Glomerular endothelial cell (primary cell): Measurements from ENCODE around the gene MYRF. TPM values are rescaled to one million over a fixed set of nuclear protein-coding genes. Genes with fewer than 3 reads are reported as not detected.

ENCODE experiments used
- DNase-seq: peaks from one replicate; pipeline ENCODE4 v3.0.0-alpha.2; 2011; ENCODE audit warnings: low read depth, low spot score; ENCODE audit errors: extremely low read depth
- total RNA-seq: library from RNA; depleted of rRNA; stranded (reverse); fragments of >200 nt; gene quantifications from 2 replicates; pipeline ENCODE4 v1.2.3, GENCODE V29; 2015

The MYRF gene
- total RNA-seq, 1 donor from 2014 or later: 10.7 TPM

GRCh38 chr11:61718621-61719302 lies 33.7 kb upstream of the MYRF start:
- no peak for DNase-seq

GRCh38 chr11:61719978-61720377 lies 32.5 kb upstream of the MYRF start:
- DNase-seq: no peak

DNA sequence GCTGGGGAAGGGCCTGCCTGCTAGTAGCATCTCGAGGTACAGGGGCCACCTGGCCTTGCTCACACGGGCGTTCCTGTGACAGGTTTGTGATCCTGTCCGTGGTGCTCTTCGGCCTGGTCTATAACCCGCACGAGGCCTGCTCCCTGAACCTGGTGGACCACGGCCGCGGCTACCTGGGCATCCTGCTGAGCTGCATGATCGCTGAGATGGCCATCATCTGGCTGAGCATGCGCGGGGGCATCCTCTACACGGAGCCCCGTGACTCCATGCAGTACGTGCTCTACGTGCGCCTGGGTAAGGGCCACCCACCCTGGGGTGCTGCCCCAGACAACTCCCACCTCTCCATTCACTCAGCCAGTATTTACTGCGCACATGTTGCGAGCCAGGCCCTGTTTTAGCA lies 31.8 kb upstream of the MYRF start:
- no peak for DNase-seq

GRCh38 chr11:61724437-61724836 lies 28.0 kb upstream of the MYRF start:
- no peak for DNase-seq

GRCh38 chr11:61725781-61726231 lies 26.6 kb upstream of the MYRF start:
- DNase-seq: no peak

DNA sequence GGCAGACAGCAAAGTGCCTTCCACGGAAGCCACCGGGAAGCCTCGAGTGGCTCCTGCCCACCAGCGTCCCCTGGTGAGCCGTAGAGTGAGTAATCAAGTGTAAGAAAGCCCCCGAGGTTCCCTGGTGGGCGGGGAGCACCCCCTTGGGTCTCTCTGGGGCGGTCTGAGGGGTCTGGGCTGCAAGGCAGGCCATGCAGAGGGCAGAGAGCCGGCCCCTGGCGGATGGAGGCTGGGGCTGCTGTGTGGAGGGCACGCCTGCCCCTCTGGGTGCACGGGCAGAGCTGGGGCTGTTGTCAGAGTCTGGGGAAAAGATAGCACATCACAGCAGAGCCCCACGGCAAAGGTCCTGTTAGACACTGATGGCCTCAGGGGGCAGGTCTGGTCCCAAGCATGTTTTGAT lies 25.7 kb upstream of the MYRF start:
- no peak for DNase-seq

- no peak for DNase-seq
These were observed 25.0 kb upstream of the MYRF start for GRCh38 chr11:61727401-61727811.

GRCh38 chr11:61728066-61728939 lies 24.1 kb upstream of the MYRF start:
- no peak for DNase-seq

GRCh38 chr11:61728940-61729219 lies 23.6 kb upstream of the MYRF start:
- no peak for DNase-seq

- no peak for DNase-seq
These were observed 22.0 kb upstream of the MYRF start for GRCh38 chr11:61730240-61730994.

GRCh38 chr11:61731211-61731951 lies 21.1 kb upstream of the MYRF start:
- DNase-seq: no peak

DNA sequence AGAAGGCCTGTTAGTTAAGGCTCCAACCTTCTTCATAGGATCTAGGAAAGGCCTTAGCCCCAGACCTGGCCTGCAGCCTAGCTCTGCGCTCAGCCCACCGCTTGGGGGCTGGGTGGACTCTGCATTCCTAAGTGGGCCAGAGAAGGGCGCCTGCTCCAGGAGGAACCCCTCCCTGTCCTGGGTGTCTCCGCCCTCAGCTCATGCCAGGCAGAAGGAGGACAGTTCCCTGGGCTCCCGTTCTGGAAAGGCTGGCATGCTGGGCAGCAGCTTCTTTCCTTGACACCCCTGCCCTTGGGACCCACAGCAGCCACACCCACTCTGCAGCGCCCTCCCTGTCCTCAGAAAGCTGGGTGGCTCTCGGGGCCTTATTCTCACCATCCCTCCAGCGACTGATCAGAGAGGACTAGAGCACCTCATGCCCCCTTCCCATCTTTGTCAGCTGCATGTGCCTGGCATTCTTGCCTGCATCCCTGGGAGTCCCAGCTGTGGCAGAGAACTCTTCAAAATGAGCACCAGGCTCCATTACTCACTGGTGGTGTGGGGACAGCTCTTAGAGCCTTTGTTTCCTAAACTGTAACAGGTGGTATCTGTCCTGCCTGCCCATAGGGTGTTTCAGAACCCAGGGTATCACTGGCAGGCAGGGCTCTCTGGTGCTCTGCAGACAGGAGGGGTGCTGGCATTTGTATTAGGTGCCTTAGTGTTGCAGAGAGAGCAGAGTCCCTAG lies 20.3 kb upstream of the MYRF start:
- DNase-seq: no peak

GRCh38 chr11:61732705-61733104 lies 19.7 kb upstream of the MYRF start:
- no peak for DNase-seq

- DNase-seq: peak; percentile 25
These were observed 19.1 kb upstream of the MYRF start for GRCh38 chr11:61733120-61733978.

GRCh38 chr11:61734767-61735166 lies 17.7 kb upstream of the MYRF start:
- DNase-seq: no peak

- DNase-seq: no peak
These were observed 17.0 kb upstream of the MYRF start for GRCh38 chr11:61735391-61735790.

DNA sequence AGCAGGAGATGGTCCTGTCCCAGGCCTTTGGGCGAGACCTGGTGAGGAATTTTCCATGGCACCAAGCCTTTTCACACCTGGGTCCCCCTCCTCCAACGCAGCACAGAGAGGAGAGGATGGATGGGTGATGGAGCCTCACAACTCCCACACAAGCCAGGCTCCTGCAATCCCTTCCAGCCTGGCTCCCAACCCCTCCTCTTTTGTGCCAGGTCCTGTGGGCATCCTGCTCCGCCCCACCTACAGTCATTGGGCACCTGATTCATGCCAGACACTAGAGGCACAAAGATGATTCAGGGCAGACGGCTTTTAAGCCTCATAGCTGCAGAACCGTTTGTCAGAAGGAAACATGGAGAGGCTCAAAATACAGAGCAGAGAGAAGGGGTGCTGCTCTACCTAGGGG lies 16.1 kb upstream of the MYRF start:
- DNase-seq: no peak

DNA sequence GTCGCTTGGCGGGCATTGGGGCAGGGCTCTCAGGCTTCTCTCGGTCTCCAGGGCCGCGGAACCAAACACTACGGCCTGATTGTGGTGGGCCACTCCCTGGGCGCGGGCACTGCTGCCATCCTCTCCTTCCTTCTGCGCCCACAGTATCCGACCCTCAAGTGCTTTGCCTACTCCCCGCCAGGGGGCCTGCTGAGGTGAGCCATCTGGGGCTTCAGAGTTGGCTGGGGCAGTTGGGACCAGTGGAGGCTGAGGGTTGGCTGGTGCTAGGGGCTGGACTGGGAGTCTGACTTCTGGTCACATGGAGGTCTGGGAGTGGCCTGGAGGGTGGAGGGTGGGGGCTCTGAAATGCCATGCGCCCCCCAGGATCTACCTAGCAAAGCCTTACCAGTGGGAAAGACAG lies 15.3 kb upstream of the MYRF start:
- no peak for DNase-seq

DNA sequence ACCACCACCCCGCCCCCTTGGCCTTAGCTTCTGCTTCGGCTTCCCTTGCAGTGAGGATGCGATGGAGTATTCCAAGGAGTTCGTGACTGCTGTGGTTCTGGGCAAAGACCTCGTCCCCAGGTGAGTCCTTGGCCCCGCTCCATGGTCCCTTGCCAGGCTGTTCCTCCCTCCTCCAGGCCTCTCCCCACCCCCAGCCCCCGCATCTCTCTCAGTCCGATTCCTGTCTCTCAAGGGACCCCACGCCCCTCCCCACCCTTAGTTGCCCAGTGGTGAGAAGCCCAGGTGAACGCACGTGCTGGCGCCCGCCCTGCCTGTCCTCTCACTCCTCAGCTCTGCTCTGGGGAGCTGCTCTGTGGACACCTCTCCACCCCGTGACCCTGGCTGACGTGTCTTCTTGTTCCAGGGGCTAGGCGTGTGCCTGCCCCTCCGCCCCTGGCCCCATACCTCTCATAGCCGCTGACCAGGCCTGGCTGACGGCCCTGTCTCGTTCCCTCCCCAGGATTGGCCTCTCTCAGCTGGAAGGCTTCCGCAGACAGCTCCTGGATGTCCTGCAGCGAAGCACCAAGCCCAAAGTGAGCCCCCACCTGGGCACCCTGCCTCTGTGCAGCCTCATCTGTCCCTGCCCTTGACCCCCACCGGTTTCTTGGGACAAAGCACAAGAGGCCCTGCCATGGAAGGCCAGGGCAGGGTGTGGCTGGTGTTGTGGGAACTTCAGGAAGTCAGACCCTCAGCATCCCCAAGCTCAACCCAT lies 14.6 kb upstream of the MYRF start:
- DNase-seq: no peak
